ENCODE results near the gene CTPS2.
"Not testable (repeated sequence)": the region's sequence is repeated elsewhere in the genome, so short reads cannot be mapped to it uniquely, and the experiment has no call there.

Gene CTPS2

GRCh38 chrX:16594490-16594889 is 118.0 kb downstream of the CTPS2 start:
- no peak for DNase-seq

- no peak for DNase-seq
Observed at GRCh38 chrX:16593801-16594200, 118.7 kb downstream of the CTPS2 start.

- DNase-seq, result no peak
Observed at GRCh38 chrX:16592194-16592770, 120.2 kb downstream of the CTPS2 start.

- DNase-seq, result no peak
Observed at GRCh38 chrX:16589826-16590225, 122.6 kb downstream of the CTPS2 start.

GRCh38 chrX:16589211-16589610 is 123.3 kb downstream of the CTPS2 start:
- no peak for DNase-seq

GRCh38 chrX:16588266-16588665 is 124.2 kb downstream of the CTPS2 start:
- DNase-seq, result no peak

- DNase-seq, result no peak
Observed at GRCh38 chrX:16587836-16588235, 124.6 kb downstream of the CTPS2 start.

GRCh38 chrX:16586377-16587112 is 125.9 kb downstream of the CTPS2 start:
- no peak for DNase-seq

GRCh38 chrX:16585486-16586376 is 126.7 kb downstream of the CTPS2 start:
- no peak for DNase-seq

GRCh38 chrX:16580004-16580797 is 132.3 kb downstream of the CTPS2 start:
- DNase-seq, result not testable (repeated sequence)

- no peak for DNase-seq
Observed at GRCh38 chrX:16579517-16579916, 133.0 kb downstream of the CTPS2 start.

- no peak for DNase-seq
Observed at GRCh38 chrX:16578218-16578617, 134.3 kb downstream of the CTPS2 start.

GRCh38 chrX:16577483-16578029 is 134.9 kb downstream of the CTPS2 start:
- no peak for DNase-seq

- DNase-seq, result not testable (repeated sequence)
Observed at GRCh38 chrX:16575388-16575787, 137.1 kb downstream of the CTPS2 start.

- no peak for DNase-seq
Observed at GRCh38 chrX:16573781-16574180, 138.7 kb downstream of the CTPS2 start.

- no peak for DNase-seq
Observed at GRCh38 chrX:16567681-16568080, 144.8 kb downstream of the CTPS2 start.

- DNase-seq, result no peak
Observed at GRCh38 chrX:16566571-16566970, 145.9 kb downstream of the CTPS2 start.

GRCh38 chrX:16560173-16560572 is 152.3 kb downstream of the CTPS2 start:
- no peak for DNase-seq

- no peak for DNase-seq
Observed at GRCh38 chrX:16559206-16559619, 153.3 kb downstream of the CTPS2 start.

GRCh38 chrX:16558489-16558888 is 154.0 kb downstream of the CTPS2 start:
- no peak for DNase-seq

- DNase-seq, result no peak
Observed at GRCh38 chrX:16552546-16552945, 159.9 kb downstream of the CTPS2 start.

GRCh38 chrX:16547644-16548043 is 164.8 kb downstream of the CTPS2 start:
- no peak for DNase-seq

- DNase-seq, result no peak
Observed at GRCh38 chrX:16544969-16545368, 167.5 kb downstream of the CTPS2 start.

Data from GOT3 (cell line).